Erythroblast (primary cell): ENCODE data around the gene CLDN18.

Source experiments
- GATA1 ChIP-seq: IDR thresholded peaks from 2 replicates; pipeline ENCODE4 v1.6.1; 2011; ENCODE audit warnings: low read depth, mild to moderate bottlenecking, control low read depth, low read length, moderate library complexity
- POLR2A ChIP-seq: IDR thresholded peaks from 2 replicates; pipeline ENCODE4 v1.6.1; 2011; ENCODE audit warnings: mild to moderate bottlenecking, low read length

DNA sequence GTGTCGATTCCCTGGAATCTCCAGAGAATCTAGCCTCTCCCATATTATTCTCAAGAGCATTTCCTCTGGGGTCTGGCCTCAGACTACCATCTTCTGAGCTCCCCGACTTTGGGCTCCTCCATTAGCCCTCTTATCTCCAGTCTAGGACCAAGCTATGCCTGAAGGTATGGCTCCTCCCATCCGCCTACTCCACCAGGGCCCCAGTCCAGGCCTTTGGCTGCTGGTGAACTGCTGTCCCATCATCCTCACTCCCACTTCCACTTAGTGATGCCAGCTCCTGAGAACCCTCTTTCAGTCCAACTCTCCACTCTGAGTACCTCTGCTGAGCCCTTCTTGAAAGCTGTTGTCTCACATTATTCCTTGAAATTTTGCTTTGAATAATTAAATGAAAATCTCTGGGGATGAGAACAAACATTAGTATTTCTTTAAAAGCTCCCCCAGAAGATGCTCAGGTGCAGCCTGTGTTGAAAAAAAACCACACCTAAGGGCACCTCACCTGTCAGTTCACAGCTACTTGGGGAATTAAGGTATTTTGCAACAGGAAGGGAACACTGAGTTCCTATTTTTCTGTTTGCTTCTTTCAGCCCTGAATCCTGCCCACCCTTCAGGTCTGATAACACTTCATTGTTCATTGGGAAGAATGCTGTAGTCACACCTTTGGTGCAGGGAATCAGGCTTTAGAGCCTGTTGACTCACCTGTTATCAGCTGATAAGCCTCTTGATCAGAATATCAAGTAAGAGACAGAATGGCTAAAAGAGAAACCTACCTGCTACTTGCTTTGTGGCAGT, 9.5 kb downstream of the CLDN18 start:
- TF ChIP-seq POLR2A (no peak), GATA1 (no peak)
